ENCODE measurements around the gene URB2.

Gene URB2

DNA sequence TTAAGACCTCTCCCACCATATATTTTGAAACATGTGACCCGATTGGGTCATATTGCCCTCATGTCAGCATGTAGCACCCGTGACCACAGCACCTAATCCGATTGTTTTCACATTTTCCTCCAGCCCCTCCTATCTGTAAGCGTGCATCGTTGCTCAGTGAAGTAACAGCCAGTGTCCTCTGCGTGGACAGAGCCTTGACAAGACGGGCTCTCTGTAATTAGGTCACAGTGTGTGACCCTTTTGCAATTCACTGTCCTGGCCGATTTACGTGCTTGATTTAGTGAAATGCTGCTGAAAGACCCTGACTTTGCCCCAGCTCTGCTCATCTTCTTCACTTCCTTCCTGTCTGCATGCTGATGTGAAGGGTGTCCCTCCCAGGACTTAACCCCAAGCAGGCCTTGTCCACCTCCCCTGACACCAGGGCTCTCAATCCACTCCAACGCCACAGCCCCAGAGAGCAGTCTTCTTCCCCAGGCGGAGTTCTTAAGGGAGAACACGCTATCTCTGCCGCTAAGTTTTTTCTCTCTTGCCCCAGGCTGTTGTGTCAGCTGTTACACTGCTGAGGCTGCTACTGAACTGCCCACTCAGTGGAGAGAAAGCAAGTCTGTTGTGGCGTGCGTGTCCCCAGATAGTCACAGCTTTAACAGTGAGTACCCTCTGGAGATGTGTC, 19.4 kb downstream of the URB2 start:
- no peak for FAIRE-seq

DNA sequence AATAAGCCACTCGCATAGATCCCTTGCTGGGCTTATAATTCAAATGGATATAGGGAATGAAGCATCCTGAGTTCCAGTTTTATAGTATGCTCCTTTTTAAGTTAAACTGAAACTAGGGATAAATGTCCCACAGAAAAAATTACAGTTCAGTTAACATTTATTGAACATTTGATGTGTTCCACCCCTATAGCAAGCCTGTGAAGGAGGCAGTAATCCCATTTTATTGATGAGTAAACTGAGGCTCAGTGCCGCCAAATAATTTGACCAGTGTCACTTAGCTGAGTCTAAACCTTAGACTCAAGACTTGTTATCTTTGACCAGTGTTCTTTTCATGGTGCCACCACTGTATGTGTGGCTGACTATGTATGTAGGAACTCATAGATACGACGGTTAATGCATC, 22.4 kb downstream of the URB2 start:
- no peak for FAIRE-seq

GRCh38 chr1:229650045-229650444, 24.0 kb downstream of the URB2 start:
- no peak for FAIRE-seq

- no peak for FAIRE-seq
These were observed 25.5 kb downstream of the URB2 start for GRCh38 chr1:229651546-229651945.

DNA sequence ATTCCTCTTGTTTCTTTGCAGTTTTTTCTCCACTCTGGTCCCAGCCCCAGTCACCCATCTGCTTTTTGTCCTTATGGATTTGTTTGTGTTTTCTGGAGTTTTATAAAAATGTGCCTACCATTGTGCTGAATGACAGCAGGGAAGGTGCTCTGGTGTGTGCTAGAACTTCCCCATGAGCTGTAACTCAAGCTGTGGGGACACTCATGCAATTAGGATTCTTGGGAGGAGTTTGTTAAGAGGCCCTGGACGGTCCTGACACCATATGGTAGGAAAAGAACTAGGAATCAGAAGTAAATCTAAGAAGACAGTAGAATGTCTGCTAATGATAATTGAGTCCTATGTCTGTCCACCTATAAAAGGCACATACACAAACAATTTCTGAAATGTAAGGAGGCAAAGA, 27.4 kb downstream of the URB2 start:
- no peak for FAIRE-seq

DNA sequence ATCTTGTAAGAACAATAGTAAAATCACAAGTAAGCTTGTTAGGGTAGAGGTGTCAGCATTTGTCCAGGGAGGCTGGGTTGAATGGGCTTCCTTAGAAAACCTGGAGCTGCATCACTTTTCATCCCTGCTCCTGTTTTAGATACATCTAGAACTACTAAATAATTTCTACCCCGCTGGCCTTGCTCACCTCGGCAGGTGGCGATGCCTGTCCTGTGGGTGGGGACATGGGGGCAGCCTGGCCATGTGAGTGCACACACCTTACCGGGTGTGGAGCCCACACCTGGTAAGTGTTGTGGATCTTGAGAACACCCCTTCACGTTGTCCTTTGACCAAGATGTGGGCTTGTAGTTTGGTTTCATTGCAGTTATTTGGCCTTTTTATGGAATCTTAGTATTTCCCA, 29.7 kb downstream of the URB2 start:
- FAIRE-seq: no peak

DNA sequence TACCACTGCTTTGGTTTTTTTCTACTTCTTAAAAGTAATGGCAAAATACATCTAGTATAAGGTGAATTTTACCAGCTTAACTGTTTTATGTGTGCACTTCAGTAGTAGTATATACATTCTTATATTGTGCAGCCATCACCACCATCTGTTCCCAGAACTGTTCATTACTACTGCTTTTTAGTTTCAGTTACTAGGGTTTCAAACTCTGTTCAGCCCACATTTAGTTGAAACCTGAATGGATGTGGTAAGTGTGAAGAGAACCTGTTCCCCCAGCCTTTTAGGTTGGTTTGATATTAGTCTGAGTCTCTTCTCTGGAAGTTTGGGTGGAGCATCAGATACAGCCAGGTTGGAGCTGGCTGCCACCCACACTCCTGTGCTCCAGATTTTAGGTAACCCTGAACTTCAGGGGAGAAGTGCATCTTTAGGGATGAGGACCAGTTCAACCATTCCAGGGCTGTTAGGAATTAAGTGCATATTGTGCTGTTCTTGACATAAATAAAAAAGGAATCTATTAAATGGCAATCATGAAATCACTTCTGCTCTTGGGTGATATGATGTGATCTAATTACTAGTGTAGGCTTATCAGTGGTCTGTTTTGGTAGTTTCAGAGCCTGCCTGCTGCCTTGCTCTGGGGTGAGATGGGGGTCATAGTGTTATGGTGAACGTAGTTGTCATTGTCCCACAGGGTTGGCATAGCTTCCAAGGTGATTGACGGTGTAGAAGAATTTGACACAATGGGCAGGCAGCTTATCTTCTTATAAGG, 32.1 kb downstream of the URB2 start:
- FAIRE-seq: no peak

DNA sequence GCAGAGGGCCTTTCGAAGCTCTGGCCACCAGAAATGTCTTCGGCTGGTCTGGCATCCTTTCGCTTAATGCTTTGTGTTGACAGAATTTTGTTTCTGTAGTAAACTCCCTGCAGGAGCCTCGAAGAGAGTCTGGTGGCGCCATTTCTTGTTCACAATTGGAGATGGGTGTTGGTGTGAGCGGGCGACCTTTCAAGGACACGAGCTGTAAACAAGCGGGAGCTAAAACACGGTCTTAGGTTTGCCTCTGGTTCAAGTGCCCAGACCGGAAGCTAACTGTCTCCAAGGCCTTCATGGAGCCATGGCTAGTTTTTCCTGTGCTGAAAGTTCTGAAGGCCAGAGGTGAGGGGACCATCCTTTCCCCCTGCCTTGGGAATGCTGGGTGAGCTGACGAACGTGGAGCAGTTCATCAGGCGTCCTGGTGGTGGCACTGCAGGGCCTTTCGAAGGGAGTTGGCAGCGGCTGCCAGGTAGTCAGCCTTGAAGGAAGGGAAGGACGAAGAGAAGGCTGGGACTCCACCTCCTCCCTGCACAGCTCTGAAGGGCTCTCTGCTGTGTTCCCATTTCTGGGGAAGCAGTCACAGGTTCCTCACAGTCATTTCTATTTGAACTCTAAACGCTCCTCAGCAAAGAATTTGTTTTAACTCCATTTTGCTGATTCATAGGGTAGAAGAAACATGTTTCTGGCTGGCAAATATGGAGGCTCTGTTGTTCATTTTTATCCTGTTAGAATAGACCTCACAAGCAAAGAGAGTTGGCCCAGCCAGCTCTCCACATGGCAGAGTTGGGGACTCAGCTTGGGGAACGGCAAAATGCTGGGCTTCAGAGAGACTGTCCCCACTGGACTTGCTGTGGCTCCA, 35.2 kb downstream of the URB2 start:
- no peak for FAIRE-seq

- FAIRE-seq: no peak
These were observed 35.9 kb downstream of the URB2 start for GRCh38 chr1:229661897-229662296.

DNA sequence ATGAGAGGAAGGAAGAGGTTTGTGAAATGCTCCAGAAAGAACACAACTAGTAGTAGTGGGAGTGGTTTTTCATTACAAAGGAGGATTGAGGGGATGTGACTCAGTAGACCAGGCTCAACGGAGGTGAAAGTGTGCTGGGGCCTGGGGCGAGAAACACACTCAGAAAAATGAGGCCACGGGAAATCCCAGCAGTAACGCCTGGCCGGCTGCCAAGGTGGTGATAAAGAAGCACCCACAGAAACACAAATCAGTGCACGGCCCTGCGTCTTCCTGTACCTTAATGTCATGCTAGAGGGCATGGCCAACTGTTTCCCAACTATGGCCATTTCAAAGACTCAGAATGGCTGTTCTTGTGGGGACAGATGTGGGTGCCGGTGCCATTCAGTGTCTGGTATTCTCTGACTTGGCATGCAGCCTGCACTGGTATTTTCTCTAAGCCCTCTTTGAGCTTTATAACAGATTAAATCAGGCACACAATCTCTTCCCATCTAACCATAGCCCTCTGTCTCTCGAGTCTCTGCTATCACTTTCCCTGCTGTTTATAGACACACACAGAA, 38.2 kb downstream of the URB2 start:
- FAIRE-seq: no peak

DNA sequence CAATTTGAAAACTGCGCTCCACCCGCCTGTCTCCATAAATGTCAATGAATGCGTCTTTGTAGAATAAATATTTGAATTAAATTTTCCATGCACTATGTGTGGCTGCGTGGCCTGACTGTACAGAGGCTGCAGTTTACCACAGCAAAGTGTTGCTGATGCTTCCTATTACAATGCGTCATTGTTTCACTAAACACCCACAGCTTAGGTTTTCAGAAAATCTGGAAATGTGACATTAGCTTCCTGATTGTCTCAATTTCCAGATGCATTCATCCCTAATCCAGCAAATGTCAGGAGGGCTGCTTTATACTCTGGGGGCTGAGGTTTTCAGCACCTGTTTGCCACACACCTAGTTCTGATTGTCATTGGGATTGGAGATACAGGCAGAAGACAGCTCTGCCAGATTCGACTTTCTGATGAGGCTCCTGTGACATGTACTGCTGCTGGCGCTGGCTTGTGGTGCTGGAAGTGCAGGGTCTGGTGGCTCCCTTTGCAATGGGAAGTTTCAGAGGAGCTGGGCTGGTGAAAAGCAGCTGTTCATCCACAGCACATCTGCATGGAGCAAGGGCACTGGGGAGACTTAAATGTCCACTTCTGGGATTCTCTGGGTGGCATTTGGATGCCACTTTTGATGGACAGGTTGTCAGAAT, 40.0 kb downstream of the URB2 start:
- FAIRE-seq: no peak

DNA sequence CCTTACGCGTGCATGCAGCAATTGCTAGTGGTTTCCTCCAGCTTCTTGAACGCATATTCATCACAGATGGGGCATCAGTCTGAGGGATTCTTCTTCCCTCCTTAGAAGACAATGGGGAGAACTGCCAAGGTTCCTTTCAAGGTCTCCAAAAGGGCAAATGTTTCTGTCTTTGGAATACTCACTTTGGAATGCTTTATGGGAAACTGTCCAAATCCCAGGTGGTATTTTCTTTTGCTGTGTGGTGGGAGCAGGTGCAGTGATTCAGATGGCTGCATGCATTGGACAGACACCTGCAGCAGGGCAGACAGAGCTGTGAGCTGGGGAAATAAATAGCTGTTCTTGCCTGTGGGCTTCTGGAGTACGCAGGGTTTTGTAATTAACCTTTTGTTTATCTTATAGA, 40.5 kb downstream of the URB2 start:
- FAIRE-seq: no peak

GRCh38 chr1:229669333-229669732, 43.3 kb downstream of the URB2 start:
- no peak for FAIRE-seq

DNA sequence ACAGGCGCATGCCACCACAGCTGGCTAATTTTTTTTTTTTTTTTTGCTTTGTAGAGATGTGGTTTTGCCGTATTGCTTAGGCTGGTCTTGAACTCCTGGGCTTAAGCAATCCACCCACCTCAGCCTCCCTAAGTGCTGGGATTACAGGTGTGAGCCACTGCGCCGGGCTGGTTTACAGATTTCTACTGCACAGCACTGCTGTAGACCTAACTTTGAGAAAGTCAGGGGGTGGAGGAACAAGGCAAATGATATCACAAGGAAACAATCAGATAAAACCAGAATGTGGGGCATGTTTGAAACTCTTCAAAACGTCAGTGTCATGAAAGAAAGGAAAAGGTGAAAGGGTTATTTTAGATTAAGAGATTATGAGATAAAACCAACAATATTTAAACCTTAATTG, 45.3 kb downstream of the URB2 start:
- no peak for FAIRE-seq

GRCh38 chr1:229672246-229672645, 46.2 kb downstream of the URB2 start:
- no peak for FAIRE-seq

GRCh38 chr1:229674042-229674441, 48.0 kb downstream of the URB2 start:
- no peak for FAIRE-seq

DNA sequence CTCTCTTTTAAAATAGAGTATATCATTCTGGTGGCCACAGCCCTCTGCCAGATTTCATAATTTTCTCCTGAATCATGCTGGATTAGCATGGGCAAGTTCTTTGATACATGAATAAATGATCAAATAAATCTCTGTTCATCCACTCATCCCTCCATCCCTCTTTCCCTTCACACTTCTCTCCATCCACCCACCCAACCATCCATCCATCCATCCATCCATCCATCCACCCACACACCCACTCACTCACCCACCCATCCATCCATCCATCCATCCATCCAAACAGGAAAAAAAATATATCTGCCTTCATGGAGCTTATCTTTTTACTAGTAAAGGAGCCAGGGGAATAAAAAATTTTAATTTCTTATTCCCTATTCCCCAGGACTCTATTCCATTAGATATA, 49.3 kb downstream of the URB2 start:
- no peak for FAIRE-seq

DNA sequence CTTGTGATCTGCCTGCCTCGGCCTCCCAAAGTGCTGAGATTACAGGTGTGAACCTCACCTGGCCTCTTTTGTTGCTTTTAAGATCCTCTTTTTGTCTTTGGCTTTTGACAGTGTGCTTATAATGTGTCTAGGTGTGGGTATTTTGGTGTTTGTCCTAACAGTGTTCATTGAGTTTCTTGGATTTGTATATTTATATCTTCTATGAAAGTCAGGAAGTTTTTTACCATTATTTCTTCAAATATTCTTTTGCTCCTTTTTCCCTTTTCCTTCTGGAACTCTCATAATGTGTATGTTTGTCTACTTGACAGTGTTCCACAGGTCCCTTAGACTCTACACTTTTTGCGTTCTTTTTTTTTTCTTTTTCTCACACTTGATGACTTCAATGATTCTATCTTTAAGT, 59.1 kb downstream of the URB2 start:
- no peak for FAIRE-seq

GRCh38 chr1:229689273-229689672, 63.2 kb downstream of the URB2 start:
- no peak for FAIRE-seq

- no peak for FAIRE-seq
These were observed 63.9 kb downstream of the URB2 start for GRCh38 chr1:229689904-229690303.

- FAIRE-seq: no peak
These were observed 64.6 kb downstream of the URB2 start for GRCh38 chr1:229690662-229691061.

DNA sequence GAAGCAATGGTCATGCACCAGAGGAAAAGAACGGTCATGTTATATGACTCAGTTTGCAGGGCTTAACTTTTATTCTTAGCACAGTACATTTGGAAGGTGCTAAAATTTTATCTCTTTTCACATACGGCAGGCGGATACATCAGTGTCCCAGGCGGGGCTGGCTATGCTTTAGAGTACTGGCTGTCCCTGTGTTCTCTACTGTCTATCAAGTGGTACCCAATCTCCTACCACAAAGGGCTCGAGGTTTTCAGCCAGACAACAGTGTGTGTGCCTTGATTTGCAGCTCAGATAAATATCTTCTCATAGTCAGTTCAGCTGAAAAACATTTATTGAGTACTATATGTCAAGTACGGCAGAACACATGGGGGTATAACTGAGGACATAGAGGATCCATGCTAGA, 65.3 kb downstream of the URB2 start:
- FAIRE-seq: no peak

All from endometrium (tissue), 2 donors.